A549 (cell line): ENCODE data around the gene ZCCHC10. TPM values are rescaled to one million over a fixed set of nuclear protein-coding genes. Genes with fewer than 3 reads are reported as not detected.
A peak's percentile ranks its signal among the peaks of the same experiment; 100 is the strongest.

ENCODE experiments used
- ATAC-seq, 2 experiments: fragments of 200-7000 bp in 1 of 2; fragments of >200 bp in 1 of 2; cut with Nextera tagmentation in 1 of 2; cut with Tn5 transposase in 1 of 2; 3 replicates each; pipeline versions ENCODE4 v1.8.0 to v1.9.1; 2018 to 2020; ENCODE audit warnings: mild to moderate bottlenecking in 1 of 2, moderate library complexity in 1 of 2
- CTCF ChIA-PET: fragments of 300-600 bp; sonication (Branson Sonifier 250); formaldehyde crosslinking; extraction: SDS; loops from one replicate; lab custom pipeline; 2021; ENCODE audit warnings: antibody characterized with exemption, inconsistent platforms; lab: Yijun Ruan, JAX
- POLR2A ChIA-PET: fragments of 350-600 bp; formaldehyde crosslinking; extraction: SDS; loops from one replicate; lab custom pipeline; 2021; ENCODE audit warnings: antibody characterized with exemption, inconsistent platforms; lab: Yijun Ruan, JAX
- DNase-seq, 2 experiments: peaks; one replicate each; pipeline versions ENCODE4 v3.0.0 to v3.0.0-alpha.2; 2011 to 2016; ENCODE audit warnings: low read depth in 1 of 2, low spot score in 1 of 2
- FAIRE-seq: peaks from 2 replicates; lab custom pipeline; 2011; peaks lifted over from hg19 to GRCh38; lab: Jason Lieb, UNC
- H3K27ac ChIP-seq, 2 experiments: fragments of >200 bp; sonication (Bioruptor Twin); formaldehyde crosslinking; 3 replicates each; pipeline ENCODE4 v1.5.1; 2016 to 2017
- H3K4me1 ChIP-seq: fragments of >200 bp; sonication (Bioruptor Twin); formaldehyde crosslinking; 3 replicates; pipeline ENCODE4 v1.6.1; 2016
- H3K4me2 ChIP-seq: fragments of >200 bp; sonication (Bioruptor Twin); formaldehyde crosslinking; 3 replicates; pipeline ENCODE4 v1.6.1; 2016
- H3K4me3 ChIP-seq: fragments of >200 bp; sonication (Bioruptor Twin); formaldehyde crosslinking; 3 replicates; pipeline ENCODE4 v1.5.1; 2016
- H3K9me3 ChIP-seq: fragments of >200 bp; sonication (Bioruptor Twin); formaldehyde crosslinking; 3 replicates; pipeline ENCODE4 v1.6.1; 2016
- BHLHE40 ChIP-seq: IDR thresholded peaks from 2 replicates; pipeline ENCODE4 v1.6.1; 2012; ENCODE audit warnings: low read depth, low read length, inconsistent platforms
- CBX8 ChIP-seq: fragments of 200-600 bp; sonication (generic); IDR thresholded peaks from 2 replicates; pipeline ENCODE4 v1.6.1; 2016
- FOSL2 ChIP-seq, 2 experiments: fragments of 450-650 bp in 1 of 2; fragments of >200 bp in 1 of 2; sonication (Bioruptor Twin) in 1 of 2; formaldehyde crosslinking; IDR thresholded peaks; 2 replicates each; pipeline versions ENCODE4 v1.5.0 to v1.6.1; 2016 to 2020; ENCODE audit warnings: mild to moderate bottlenecking in 1 of 2, moderate library complexity in 1 of 2
- GATA3 ChIP-seq: IDR thresholded peaks from 2 replicates; pipeline ENCODE4 v1.6.1; 2012; ENCODE audit warnings: borderline replicate concordance
- HDAC2 ChIP-seq: fragments of 200-600 bp; sonication (generic); IDR thresholded peaks from 2 replicates; pipeline ENCODE4 v1.6.1; 2016
- JUN ChIP-seq, 2 experiments: fragments of >200 bp; sonication (Bioruptor Twin); formaldehyde crosslinking; IDR thresholded peaks; 2 replicates in 1 of 2; 3 replicates in 1 of 2; pipeline ENCODE4 v1.6.1; 2016 to 2017
- MAFK ChIP-seq: fragments of 450-650 bp; IDR thresholded peaks from 2 replicates; pipeline ENCODE4 v1.6.1; 2014; ENCODE audit not compliant: partially characterized antibody
- PHF8 ChIP-seq: fragments of 200-600 bp; sonication (generic); IDR thresholded peaks from 2 replicates; pipeline ENCODE4 v1.6.1; 2016; ENCODE audit warnings: low read depth, mild to moderate bottlenecking, antibody characterized with exemption, moderate library complexity, borderline replicate concordance
- POLR2AphosphoS2 ChIP-seq: conservative IDR thresholded peaks from 2 replicates; pipeline ENCODE4 v1.6.1; 2012; ENCODE audit warnings: low read length, improper control_type of control experiment, inconsistent platforms
- RCOR1 ChIP-seq: fragments of 150-350 bp; IDR thresholded peaks from 2 replicates; pipeline ENCODE4 v1.6.1; 2014; ENCODE audit warnings: antibody characterized with exemption, low read length, low read depth
- SREBF2 ChIP-seq: fragments of 450-650 bp; IDR thresholded peaks from 2 replicates; pipeline ENCODE4 v1.6.1; 2014; ENCODE audit warnings: mild to moderate bottlenecking, moderate library complexity
- TFCP2L1 ChIP-seq: fragments of 250-450 bp; sonication (Bioruptor Pico); IDR thresholded peaks from 2 replicates; pipeline ENCODE4 v1.5.0; 2021; ENCODE audit warnings: mild to moderate bottlenecking
- TP53 ChIP-seq: fragments of 250-450 bp; sonication (Bioruptor Pico); IDR thresholded peaks from 2 replicates; pipeline ENCODE4 v1.5.0; 2021; ENCODE audit warnings: mild to moderate bottlenecking, moderate library complexity
- WGBS: methylation state at CpG from one replicate; pipeline ENCODE4 v1.1.6; 2017; ENCODE audit errors: missing lambda C conversion rate; 5-methylcytosine and 5-hydroxymethylcytosine counted together
- polyA plus RNA-seq, 4 experiments: library from polyadenylated mRNA; depleted of rRNA in 3 of 4; stranded (reverse); fragments of >200 nt; fragmentation: RNase III in 1 of 4; extraction: RNeasy Plus Mini Kit Qiagen cat#74134 plus additional on column Dnase treatment in 1 of 4; gene quantifications; 2 replicates in 3 of 4; 3 replicates in 1 of 4; pipeline ENCODE4 v1.2.3, GENCODE V29; 2011 to 2017
- TF ChIP-seq, protein P1 (sequence below): fragments of 250-450 bp; sonication (Bioruptor Pico); IDR thresholded peaks from 2 replicates; pipeline ENCODE4 v1.5.0; 2021; ENCODE audit warnings: mild to moderate bottlenecking, moderate library complexity, borderline replicate concordance
- TF ChIP-seq, protein P2 (sequence below): fragments of 200-600 bp; sonication (generic); IDR thresholded peaks from 2 replicates; pipeline ENCODE4 v1.6.1; 2016; ENCODE audit warnings: antibody characterized with exemption, mild to moderate bottlenecking, moderate library complexity
- TF ChIP-seq, protein P3 (sequence below): fragments of >200 bp; sonication (Bioruptor Twin); formaldehyde crosslinking; IDR thresholded peaks from 3 replicates; pipeline ENCODE4 v1.6.1; 2016
- TF ChIP-seq, protein P4 (sequence below): IDR thresholded peaks from 2 replicates; pipeline ENCODE4 v1.6.1; 2012; ENCODE audit warnings: low read depth, borderline replicate concordance

The ZCCHC10 gene
- polyA plus RNA-seq, 2 of the 4 experiments (the other 2 are of a cell fraction), result 28.3 to 45.7 TPM

DNA sequence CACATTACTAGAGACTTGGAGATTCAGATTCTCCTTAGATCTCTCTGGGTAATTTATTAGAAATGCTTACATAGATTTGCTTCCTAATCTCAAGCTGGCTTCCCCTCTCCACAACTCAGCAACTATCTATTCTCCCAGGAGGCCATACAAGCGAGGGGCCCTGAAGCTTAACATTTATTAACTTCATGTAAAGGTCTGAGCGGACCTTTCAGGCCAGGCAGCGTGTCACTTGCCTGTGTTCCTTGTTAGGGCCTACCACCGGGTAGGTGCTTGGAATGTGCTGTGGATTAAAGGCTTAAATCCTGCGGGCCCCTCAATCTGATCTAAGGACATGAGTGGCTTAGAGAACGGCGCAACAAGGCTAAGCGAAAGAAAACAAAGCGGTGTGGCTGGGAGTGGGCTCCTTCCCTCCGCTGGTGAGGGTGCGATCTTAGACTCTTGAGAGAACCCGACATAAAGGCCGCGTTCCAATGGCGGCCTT is 24.8 kb upstream of the ZCCHC10 start:
- peak overlapping the region; percentile 98 for H3K4me2 ChIP-seq
- no peak for FAIRE-seq
- ChIA-PET POLR2A (interaction anchor here (0.6 to 3.1 kb wide), 17 partner anchors 8 to 185 kb away, joined by 3 to 39 read pairs (median 4); partner anchors contain the start of genes AFF4, GDF9 and UQCRQ), CTCF (interaction anchor here (1.7 kb wide), 2 partner anchors 14 to 19 kb away, joined by 4 to 5 read pairs; no protein-coding TSS in a partner anchor)
- H3K9me3 ChIP-seq, result no peaks in the 10 kb centered on the region
- H3K4me1 ChIP-seq, result peaks cover 48% of the 10 kb centered on the region
- TF ChIP-seq POLR2AphosphoS2, result no peak
- TF ChIP-seq HDAC2, result no peak
- TF ChIP-seq, protein P1, sequence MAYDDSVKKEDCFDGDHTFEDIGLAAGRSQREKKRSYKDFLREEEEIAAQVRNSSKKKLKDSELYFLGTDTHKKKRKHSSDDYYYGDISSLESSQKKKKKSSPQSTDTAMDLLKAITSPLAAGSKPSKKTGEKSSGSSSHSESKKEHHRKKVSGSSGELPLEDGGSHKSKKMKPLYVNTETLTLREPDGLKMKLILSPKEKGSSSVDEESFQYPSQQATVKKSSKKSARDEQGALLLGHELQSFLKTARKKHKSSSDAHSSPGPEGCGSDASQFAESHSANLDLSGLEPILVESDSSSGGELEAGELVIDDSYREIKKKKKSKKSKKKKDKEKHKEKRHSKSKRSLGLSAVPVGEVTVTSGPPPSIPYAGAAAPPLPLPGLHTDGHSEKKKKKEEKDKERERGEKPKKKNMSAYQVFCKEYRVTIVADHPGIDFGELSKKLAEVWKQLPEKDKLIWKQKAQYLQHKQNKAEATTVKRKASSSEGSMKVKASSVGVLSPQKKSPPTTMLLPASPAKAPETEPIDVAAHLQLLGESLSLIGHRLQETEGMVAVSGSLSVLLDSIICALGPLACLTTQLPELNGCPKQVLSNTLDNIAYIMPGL (CRISPR knock-in tag), result no peak
- no peak for TF ChIP-seq SREBF2
- no peak for TF ChIP-seq PHF8
- TF ChIP-seq, protein P2, sequence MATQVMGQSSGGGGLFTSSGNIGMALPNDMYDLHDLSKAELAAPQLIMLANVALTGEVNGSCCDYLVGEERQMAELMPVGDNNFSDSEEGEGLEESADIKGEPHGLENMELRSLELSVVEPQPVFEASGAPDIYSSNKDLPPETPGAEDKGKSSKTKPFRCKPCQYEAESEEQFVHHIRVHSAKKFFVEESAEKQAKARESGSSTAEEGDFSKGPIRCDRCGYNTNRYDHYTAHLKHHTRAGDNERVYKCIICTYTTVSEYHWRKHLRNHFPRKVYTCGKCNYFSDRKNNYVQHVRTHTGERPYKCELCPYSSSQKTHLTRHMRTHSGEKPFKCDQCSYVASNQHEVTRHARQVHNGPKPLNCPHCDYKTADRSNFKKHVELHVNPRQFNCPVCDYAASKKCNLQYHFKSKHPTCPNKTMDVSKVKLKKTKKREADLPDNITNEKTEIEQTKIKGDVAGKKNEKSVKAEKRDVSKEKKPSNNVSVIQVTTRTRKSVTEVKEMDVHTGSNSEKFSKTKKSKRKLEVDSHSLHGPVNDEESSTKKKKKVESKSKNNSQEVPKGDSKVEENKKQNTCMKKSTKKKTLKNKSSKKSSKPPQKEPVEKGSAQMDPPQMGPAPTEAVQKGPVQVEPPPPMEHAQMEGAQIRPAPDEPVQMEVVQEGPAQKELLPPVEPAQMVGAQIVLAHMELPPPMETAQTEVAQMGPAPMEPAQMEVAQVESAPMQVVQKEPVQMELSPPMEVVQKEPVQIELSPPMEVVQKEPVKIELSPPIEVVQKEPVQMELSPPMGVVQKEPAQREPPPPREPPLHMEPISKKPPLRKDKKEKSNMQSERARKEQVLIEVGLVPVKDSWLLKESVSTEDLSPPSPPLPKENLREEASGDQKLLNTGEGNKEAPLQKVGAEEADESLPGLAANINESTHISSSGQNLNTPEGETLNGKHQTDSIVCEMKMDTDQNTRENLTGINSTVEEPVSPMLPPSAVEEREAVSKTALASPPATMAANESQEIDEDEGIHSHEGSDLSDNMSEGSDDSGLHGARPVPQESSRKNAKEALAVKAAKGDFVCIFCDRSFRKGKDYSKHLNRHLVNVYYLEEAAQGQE, result no peak
- no peak for TF ChIP-seq RCOR1
- TF ChIP-seq CBX8, result no peak
- TF ChIP-seq, all 56 proteins: peak for 0
- 3% methylated on average over 9 of the region's 15 CpGs for WGBS
- 0 out of 6 replicates have a peak, but pooled peaks of 1 of the 2 experiments have one; percentile 1 for ATAC-seq
- Histone ChIP-seq H3K27ac (peak overlapping the region; percentile 95), H3K4me3 (peak overlapping the region; percentile 95)
- no peak for DNase-seq

DNA sequence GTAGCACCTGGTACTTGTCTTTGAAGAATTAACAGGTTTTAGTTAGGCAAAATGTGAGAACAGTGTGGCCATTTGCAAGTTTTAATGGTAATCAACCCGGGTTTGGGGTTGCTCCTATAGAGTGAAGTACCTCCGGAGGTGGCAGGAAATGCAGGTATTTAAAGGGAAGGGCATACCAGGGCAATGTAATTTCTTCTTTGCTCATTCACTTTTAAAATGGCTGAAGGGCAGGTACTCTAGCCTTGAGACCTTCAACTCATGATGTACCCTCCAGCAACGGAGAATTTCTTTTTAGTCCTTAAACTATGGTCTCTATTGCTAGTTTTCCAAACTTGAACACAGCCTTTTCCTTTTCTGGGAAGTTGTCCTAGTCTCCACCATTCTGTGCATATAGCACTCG is 24.2 kb upstream of the ZCCHC10 start:
- 51% methylated on average over 4 of the region's 4 CpGs for WGBS
- DNase-seq (no peak), FAIRE-seq (no peak), ATAC-seq (no peak)
- Histone ChIP-seq H3K4me2 (peak overlapping the region; percentile 98), H3K27ac (peak overlapping the region; percentile 95), H3K9me3 (no peaks in the 10 kb centered on the region)
- ChIA-PET POLR2A (interaction anchor here (3.1 kb wide), 1 partner anchor 87 kb away, joined by 39 read pairs; the partner anchor contains the start of gene AFF4), CTCF (interaction anchor here (1.7 kb wide), 1 partner anchor 13 kb away, joined by 4 read pairs; no protein-coding TSS in a partner anchor)
- TF ChIP-seq BHLHE40, result no peak
- TF ChIP-seq TFCP2L1, result no peak
- TF ChIP-seq JUN (IDR thresholded peaks at IDR 0.05), result no peak
- TF ChIP-seq, protein P3, sequence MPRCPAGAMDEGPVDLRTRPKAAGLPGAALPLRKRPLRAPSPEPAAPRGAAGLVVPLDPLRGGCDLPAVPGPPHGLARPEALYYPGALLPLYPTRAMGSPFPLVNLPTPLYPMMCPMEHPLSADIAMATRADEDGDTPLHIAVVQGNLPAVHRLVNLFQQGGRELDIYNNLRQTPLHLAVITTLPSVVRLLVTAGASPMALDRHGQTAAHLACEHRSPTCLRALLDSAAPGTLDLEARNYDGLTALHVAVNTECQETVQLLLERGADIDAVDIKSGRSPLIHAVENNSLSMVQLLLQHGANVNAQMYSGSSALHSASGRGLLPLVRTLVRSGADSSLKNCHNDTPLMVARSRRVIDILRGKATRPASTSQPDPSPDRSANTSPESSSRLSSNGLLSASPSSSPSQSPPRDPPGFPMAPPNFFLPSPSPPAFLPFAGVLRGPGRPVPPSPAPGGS, result 0 out of 3 replicates have a peak, but pooled peaks have one; percentile 21
- TF ChIP-seq, protein P4, sequence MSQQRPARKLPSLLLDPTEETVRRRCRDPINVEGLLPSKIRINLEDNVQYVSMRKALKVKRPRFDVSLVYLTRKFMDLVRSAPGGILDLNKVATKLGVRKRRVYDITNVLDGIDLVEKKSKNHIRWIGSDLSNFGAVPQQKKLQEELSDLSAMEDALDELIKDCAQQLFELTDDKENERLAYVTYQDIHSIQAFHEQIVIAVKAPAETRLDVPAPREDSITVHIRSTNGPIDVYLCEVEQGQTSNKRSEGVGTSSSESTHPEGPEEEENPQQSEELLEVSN, result no peak
- no peak for TF ChIP-seq MAFK
- TF ChIP-seq, all 56 proteins: peak for 1
- Histone ChIP-seq H3K4me3 (peak overlapping the region; percentile 95), H3K4me1 (peaks cover 45% of the 10 kb centered on the region)

DNA sequence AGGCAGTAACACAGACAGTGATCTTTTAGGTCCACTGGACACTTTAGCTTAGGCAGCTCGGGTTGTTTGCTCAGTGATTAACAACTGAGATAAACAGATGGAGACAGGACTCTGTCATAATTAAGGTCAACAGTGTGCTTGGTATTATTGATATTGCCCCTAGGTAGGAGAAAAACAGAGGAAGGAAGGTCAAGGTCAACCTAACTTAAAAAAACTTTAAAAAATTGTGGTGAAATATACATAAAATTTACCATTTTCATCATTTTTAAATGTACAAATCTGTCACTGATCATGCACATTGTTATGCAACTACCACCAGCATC is 23.3 kb upstream of the ZCCHC10 start:
- TF ChIP-seq TP53 (CRISPR knock-in tag), result no peak
- no peak for TF ChIP-seq FOSL2 (IDR thresholded peaks at IDR 0.05)
- 0 out of 2 replicates have a peak, but pooled peaks have one; percentile 45 for TF ChIP-seq FOSL2 (CRISPR knock-in tag; IDR thresholded peaks at IDR 0.05)
- peak; percentile 89 for TF ChIP-seq GATA3
- DNase-seq (peak in 1 of 2 experiments; percentile 49), FAIRE-seq (no peak), ATAC-seq (no peak)
- no peak overlapping the region for H3K27ac ChIP-seq
- ChIA-PET POLR2A (no interaction called here), CTCF (no interaction called here)
- H3K9me3 ChIP-seq, result no peaks in the 10 kb centered on the region
- H3K4me2 ChIP-seq, result peak overlapping the region; percentile 98
- 0% methylated on average over 1 of the region's 1 CpG for WGBS
- peaks cover 36% of the 10 kb centered on the region for H3K4me1 ChIP-seq
- no peak overlapping the region for H3K4me3 ChIP-seq
